GM21723 (cell line): ENCODE results near the gene HTR3C.
"Not testable (repeated sequence)": the region's sequence is repeated elsewhere in the genome, so short reads cannot be mapped to it uniquely, and the experiment has no call there.

Source experiments
- ATAC-seq: cut with Tn5 transposase; IDR thresholded peaks from one replicate; pipeline ENCODE4 v1.9.1; 2021; ENCODE audit warnings: mild to moderate bottlenecking, moderate library complexity; ENCODE audit not compliant: unreplicated experiment

The HTR3C gene

GRCh38 chr3:184052767-184053166 lies at the start of gene HTR3C:
Gene HTR3C, plus strand, starts transcription at chr3:184053047. Its CDS starts 34 bp downstream, at chr3:184053081.
- no peak for ATAC-seq

- no peak for ATAC-seq
These were observed 49.5 kb upstream of the HTR3C start for GRCh38 chr3:184003187-184003967.

- ATAC-seq = no peak
These were observed 48.4 kb upstream of the HTR3C start for GRCh38 chr3:184004476-184004875.

GRCh38 chr3:184005941-184006507 lies 46.8 kb upstream of the HTR3C start:
- ATAC-seq = peak; percentile 64

GRCh38 chr3:184007143-184007813 lies 45.6 kb upstream of the HTR3C start:
- ATAC-seq = not testable (repeated sequence)

- ATAC-seq = no peak
These were observed 44.7 kb upstream of the HTR3C start for GRCh38 chr3:184008161-184008560.

GRCh38 chr3:184011230-184011876 lies 41.5 kb upstream of the HTR3C start:
- ATAC-seq = no peak

- ATAC-seq = no peak
These were observed 40.6 kb upstream of the HTR3C start for GRCh38 chr3:184011937-184012889.

GRCh38 chr3:184015381-184016019 lies 37.3 kb upstream of the HTR3C start:
- no peak for ATAC-seq

GRCh38 chr3:184016169-184016570 lies 36.7 kb upstream of the HTR3C start:
- no peak for ATAC-seq

GRCh38 chr3:184016811-184017671 lies 35.8 kb upstream of the HTR3C start:
- peak; percentile 75 for ATAC-seq

GRCh38 chr3:184017672-184018423 lies 35.0 kb upstream of the HTR3C start, which contains the start of gene ABCC5:
Gene ABCC5, minus strand, starts transcription at chr3:184017884. Its CDS starts 3,492 bp downstream, at chr3:184014392.
- peak; percentile 98 for ATAC-seq

GRCh38 chr3:184018424-184018973 lies 34.3 kb upstream of the HTR3C start:
- no peak for ATAC-seq

- ATAC-seq = no peak
These were observed 30.5 kb upstream of the HTR3C start for GRCh38 chr3:184022323-184022722.

GRCh38 chr3:184025256-184025655 lies 27.6 kb upstream of the HTR3C start:
- not testable (repeated sequence) for ATAC-seq

GRCh38 chr3:184028275-184028890 lies 24.5 kb upstream of the HTR3C start:
- not testable (repeated sequence) for ATAC-seq

- ATAC-seq = no peak
These were observed 23.4 kb upstream of the HTR3C start for GRCh38 chr3:184029443-184029842.
